ENCODE measurements around the gene CAB39. TPM values are rescaled to one million over a fixed set of nuclear protein-coding genes. Genes with fewer than 3 reads are reported as not detected.

Gene CAB39
- total RNA-seq, 1 donor from 2014 or later: 57.8 TPM

DNA sequence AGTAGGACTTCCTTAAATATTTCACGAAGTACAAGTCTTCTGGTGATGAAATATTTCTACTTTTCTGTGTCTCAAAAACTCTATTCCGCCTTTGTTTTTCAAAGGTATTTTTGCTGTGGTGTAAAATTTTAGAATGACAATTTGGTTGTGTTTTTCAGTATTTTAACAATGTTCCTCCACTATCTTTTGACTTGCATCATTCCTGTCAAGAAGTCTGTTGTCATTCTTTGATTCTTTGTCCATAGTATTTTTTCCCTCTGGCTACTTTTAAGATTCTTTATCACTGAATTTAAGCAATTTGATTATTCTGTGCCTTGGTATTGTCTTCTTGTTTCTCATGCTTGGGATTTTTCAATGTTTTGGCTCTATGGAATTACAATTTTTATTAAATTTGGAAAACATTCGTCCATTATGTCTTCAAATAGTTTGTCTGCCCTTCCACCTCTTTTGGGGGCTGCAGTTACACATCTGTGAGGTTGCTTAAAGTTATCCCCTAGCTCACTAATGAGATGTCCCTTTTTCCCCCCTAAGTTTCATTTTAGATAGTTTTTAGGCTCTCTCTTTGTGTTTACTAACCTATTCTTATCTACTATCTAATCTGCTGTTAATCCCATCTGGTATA is 76.0 kb downstream of the CAB39 start:
- Histone ChIP-seq H3K36me3 (ENCODE audit: control insufficient read depth, insufficient read depth, low read length) (no peaks in the 10 kb centered on the region), H3K27me3 (ENCODE audit: control insufficient read depth, insufficient read depth, low read length) (no peaks in the 10 kb centered on the region), H3K4me3 (ENCODE audit: low read depth, low read length) (no peak overlapping the region)
- no peak for DNase-seq (ENCODE audit: low read depth)
- TF ChIP-seq, protein P1, sequence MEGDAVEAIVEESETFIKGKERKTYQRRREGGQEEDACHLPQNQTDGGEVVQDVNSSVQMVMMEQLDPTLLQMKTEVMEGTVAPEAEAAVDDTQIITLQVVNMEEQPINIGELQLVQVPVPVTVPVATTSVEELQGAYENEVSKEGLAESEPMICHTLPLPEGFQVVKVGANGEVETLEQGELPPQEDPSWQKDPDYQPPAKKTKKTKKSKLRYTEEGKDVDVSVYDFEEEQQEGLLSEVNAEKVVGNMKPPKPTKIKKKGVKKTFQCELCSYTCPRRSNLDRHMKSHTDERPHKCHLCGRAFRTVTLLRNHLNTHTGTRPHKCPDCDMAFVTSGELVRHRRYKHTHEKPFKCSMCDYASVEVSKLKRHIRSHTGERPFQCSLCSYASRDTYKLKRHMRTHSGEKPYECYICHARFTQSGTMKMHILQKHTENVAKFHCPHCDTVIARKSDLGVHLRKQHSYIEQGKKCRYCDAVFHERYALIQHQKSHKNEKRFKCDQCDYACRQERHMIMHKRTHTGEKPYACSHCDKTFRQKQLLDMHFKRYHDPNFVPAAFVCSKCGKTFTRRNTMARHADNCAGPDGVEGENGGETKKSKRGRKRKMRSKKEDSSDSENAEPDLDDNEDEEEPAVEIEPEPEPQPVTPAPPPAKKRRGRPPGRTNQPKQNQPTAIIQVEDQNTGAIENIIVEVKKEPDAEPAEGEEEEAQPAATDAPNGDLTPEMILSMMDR (IDR thresholded peaks at IDR 0.05; ENCODE audit: insufficient read depth, low read length, poor library complexity, severe bottlenecking): no peak

DNA sequence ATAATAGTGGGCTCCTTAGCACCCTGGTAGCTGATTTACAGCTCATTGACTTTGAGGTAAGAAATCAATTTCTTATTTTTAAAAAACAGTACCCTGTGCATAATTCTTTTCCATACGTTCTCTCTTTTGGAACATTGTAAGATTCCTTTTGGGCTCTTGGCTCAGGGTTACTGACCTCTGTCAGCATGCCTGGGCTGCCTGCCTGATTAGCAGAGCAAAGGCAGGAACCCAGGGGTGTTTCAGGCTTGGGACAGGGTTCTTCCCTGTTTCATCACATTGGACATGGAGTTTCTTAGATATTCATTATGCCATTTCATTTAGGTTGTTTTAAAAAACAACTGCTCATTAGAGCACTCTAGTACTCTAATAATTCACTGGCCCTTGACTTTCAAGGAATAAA is 78.3 kb downstream of the CAB39 start:
- no peak overlapping the region for H3K4me3 ChIP-seq (ENCODE audit: low read depth, low read length)
- TF ChIP-seq, protein P1 (IDR thresholded peaks at IDR 0.05; ENCODE audit: insufficient read depth, low read length, poor library complexity, severe bottlenecking): no peak
- H3K27me3 ChIP-seq (ENCODE audit: control insufficient read depth, insufficient read depth, low read length): no peaks in the 10 kb centered on the region
- no peak for DNase-seq (ENCODE audit: low read depth)
- H3K36me3 ChIP-seq (ENCODE audit: control insufficient read depth, insufficient read depth, low read length): no peaks in the 10 kb centered on the region

DNA sequence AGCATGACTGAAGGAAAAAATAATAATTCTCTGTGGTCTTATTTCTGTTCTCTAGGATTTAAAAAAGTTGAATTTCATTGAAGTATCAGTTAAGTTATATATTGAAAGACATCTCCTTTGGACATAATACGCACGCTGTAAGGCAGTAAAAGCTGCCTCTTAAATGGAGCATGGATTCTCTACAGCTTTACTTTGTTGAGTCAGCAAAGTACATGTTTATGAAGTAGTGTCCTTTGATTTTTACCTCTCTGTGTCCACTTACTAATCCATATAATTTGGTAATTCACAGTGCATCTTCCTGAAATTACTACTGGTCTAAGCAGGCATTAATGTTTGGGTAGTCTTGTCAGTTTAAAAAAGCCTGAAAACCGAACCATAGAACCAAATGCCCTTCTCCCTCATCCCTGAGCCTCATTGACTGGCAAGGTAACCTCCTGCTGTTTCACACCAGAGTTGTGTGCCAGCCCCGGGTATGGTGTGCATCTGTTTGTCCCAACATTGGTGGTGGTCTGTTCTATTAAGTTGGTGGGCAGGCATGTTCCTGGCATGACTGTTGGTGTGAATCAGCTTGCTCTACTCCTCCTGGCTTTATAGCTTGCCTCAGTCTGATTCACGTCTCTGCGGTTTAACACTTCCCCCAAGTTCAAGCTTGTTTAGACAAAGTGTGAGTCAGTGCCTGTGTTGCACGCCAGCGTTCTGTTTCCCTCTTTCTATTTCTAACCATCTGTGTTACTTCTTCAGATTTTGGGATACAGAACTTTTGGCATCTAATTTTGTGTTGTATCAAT is 81.1 kb downstream of the CAB39 start:
- H3K4me3 ChIP-seq (ENCODE audit: low read depth, low read length): no peak overlapping the region
- TF ChIP-seq, protein P1 (IDR thresholded peaks at IDR 0.05; ENCODE audit: insufficient read depth, low read length, poor library complexity, severe bottlenecking): no peak
- H3K36me3 ChIP-seq (ENCODE audit: control insufficient read depth, insufficient read depth, low read length): no peaks in the 10 kb centered on the region
- H3K27me3 ChIP-seq (ENCODE audit: control insufficient read depth, insufficient read depth, low read length): no peaks in the 10 kb centered on the region
- peak; percentile 99 for DNase-seq (ENCODE audit: low read depth)

DNA sequence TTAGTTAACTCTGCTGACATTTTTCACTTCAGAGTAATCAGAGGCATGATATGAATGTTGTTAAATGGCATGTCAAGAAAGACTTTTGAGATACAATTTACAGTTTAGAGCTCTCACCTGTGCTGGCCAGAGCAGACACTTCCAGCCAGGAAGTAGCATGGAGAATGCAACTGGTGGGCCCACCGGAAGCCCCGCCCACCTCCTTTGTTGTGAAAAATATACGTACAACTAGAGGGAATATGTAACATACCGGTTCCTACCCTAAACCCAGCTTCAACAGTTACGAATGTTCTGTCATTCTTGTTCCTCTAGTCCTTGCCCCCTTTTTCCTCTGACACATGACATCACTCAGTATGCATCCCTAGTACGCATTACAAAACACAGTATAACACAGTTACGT is 81.9 kb downstream of the CAB39 start:
- TF ChIP-seq, protein P1 (IDR thresholded peaks at IDR 0.05; ENCODE audit: insufficient read depth, low read length, poor library complexity, severe bottlenecking): no peak
- no peak for DNase-seq (ENCODE audit: low read depth)
- Histone ChIP-seq H3K4me3 (ENCODE audit: low read depth, low read length) (no peak overlapping the region), H3K36me3 (ENCODE audit: control insufficient read depth, insufficient read depth, low read length) (no peaks in the 10 kb centered on the region), H3K27me3 (ENCODE audit: control insufficient read depth, insufficient read depth, low read length) (no peaks in the 10 kb centered on the region)

DNA sequence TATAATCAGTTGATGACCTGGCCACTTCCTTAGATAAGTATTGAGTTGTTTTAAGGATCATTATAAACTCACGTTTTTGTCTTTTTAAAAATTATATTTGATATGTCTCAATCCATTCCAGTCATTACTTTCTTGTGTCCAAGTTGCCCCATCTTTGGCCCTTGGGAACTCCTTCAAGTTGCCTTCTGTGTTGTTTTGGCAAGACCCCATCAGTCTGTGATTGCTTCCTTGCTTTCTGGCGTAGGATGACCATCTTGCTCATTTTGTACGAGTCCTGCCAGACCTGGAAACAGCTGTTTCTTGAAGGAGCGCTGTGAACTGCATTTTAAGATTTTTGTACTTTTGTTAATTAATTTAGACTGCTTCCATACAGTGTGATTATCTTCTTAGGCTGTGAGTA is 83.2 kb downstream of the CAB39 start:
- Histone ChIP-seq H3K27me3 (ENCODE audit: control insufficient read depth, insufficient read depth, low read length) (no peaks in the 10 kb centered on the region), H3K36me3 (ENCODE audit: control insufficient read depth, insufficient read depth, low read length) (no peaks in the 10 kb centered on the region), H3K4me3 (ENCODE audit: low read depth, low read length) (no peak overlapping the region)
- no peak for DNase-seq (ENCODE audit: low read depth)
- TF ChIP-seq, protein P1 (IDR thresholded peaks at IDR 0.05; ENCODE audit: insufficient read depth, low read length, poor library complexity, severe bottlenecking): no peak

All from kidney epithelial cell (primary cell).